ENCODE measurements around the gene TMEM45A. TPM values are rescaled to one million over a fixed set of nuclear protein-coding genes. Genes with fewer than 3 reads are reported as not detected.
A peak's percentile ranks its signal among the peaks of the same experiment; 100 is the strongest.

The TMEM45A gene
- total RNA-seq, 1 donor = 50.6 TPM

DNA sequence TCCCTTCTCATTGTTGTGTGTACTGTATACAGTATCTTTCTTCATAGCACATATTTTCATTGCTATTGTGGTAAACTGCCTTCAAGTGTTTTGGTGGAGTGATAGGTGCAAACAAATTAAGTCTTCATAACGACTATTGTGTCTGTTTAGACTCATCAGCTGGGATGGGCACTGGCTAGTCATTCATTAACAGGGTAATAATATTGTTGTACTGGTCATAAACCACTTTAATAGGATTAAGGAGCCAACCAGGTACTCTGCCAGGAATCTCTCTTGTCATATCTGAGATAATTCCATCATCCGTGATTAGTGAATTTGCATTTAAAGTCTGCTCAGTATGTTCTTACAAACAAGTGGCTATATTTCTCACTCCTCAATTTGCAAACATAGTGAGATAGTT is 10.2 kb upstream of the TMEM45A start:
- no peak for DNase-seq (ENCODE audit: low read depth)
- no peak overlapping the region for H3K4me3 ChIP-seq (ENCODE audit: low read depth, low read length)
- TF ChIP-seq, protein P1, sequence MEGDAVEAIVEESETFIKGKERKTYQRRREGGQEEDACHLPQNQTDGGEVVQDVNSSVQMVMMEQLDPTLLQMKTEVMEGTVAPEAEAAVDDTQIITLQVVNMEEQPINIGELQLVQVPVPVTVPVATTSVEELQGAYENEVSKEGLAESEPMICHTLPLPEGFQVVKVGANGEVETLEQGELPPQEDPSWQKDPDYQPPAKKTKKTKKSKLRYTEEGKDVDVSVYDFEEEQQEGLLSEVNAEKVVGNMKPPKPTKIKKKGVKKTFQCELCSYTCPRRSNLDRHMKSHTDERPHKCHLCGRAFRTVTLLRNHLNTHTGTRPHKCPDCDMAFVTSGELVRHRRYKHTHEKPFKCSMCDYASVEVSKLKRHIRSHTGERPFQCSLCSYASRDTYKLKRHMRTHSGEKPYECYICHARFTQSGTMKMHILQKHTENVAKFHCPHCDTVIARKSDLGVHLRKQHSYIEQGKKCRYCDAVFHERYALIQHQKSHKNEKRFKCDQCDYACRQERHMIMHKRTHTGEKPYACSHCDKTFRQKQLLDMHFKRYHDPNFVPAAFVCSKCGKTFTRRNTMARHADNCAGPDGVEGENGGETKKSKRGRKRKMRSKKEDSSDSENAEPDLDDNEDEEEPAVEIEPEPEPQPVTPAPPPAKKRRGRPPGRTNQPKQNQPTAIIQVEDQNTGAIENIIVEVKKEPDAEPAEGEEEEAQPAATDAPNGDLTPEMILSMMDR (IDR thresholded peaks at IDR 0.05; ENCODE audit: insufficient read depth, low read length) = no peak

DNA sequence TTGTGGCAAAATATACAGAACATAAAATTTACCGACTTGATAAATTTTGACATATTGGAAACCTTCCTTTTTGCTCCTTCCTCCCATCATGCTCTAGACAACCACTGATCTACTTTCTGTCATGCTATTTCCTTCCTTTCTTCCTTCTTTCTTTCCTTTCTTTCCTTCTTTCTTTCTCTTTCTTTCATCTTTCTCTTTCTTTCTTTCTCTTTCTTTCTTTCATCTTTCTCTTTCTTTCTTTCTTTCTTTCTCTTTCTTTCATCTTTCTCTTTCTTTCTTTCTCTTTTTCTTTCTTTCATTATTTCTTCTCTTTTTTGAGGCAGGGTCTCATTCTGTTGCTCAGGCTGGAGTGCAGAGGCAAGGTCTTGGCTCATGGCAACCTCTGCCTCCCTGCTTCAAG is 8.9 kb upstream of the TMEM45A start:
- DNase-seq (ENCODE audit: low read depth) = no peak
- TF ChIP-seq, protein P1 (IDR thresholded peaks at IDR 0.05; ENCODE audit: insufficient read depth, low read length) = no peak
- no peak overlapping the region for H3K4me3 ChIP-seq (ENCODE audit: low read depth, low read length)

DNA sequence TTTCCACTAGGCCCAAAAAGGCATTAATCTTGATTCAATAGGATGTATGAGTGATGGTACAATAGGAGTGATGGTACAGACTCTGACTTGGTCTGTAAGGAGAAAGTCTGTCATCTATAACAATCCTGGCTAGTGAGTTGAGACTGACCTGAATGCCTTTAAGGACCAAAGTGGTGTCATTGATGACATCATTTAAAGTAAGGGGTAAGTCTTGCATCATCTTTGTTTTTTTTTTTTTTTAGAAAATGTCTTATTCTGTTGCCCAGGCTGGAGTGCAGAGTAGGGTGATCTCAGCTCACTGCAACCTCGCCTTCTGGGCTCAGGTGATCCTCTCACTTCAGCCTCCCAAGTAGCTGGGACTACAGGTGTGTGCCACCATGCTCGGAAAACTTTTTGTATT is 5.6 kb upstream of the TMEM45A start:
- no peak overlapping the region for H3K4me3 ChIP-seq (ENCODE audit: low read depth, low read length)
- TF ChIP-seq, protein P1 (IDR thresholded peaks at IDR 0.05; ENCODE audit: insufficient read depth, low read length) = no peak
- DNase-seq (ENCODE audit: low read depth) = no peak

DNA sequence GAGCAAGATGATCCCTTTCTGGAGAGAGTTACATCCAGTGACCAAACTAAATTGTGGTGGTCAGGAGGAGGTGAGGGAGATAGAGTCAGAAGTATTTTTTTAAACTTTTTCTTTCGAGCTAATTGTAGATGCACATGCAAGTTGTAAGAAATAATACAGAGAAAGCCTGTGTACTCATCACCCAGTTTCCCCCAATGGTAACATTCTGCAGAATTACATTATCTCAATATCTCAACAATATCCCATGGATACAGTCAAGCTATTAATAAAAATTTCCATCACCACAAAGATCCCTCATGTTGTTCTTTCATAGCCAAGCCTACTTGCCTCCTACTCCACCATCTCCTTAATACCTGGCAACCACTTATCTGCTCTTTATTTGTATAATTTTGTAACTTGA is 3.3 kb upstream of the TMEM45A start:
- no peak overlapping the region for H3K4me3 ChIP-seq (ENCODE audit: low read depth, low read length)
- DNase-seq (ENCODE audit: low read depth) = no peak
- TF ChIP-seq, protein P1 (IDR thresholded peaks at IDR 0.05; ENCODE audit: insufficient read depth, low read length) = no peak

DNA sequence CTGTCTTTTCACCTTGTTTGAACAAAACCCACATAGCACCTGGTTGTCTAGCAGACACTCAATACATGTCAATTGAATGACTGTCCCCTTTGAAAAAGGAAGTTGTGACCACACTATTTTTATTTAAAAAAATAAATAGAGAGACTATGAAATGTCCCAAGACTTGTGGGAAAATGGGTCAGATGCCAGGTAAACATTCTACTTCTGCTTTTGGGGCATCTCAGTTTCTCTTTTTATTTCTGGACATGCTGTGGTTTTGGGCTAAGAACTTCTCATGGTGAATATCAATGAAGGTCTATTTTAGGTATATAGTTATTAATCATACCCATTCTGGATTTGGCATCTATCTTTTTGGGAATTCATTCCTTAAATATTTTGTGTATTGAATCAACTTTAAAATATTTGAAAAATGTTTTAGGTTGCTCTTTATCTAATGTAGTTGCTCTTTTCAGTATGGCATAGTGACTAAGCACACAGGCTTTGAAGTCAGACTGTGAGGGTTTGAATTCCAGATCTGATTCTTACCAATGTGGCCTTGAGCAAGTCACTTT is 4.4 kb downstream of the TMEM45A start:
- no peak overlapping the region for H3K4me3 ChIP-seq (ENCODE audit: low read depth, low read length)
- TF ChIP-seq, protein P1 (IDR thresholded peaks at IDR 0.05; ENCODE audit: insufficient read depth, low read length) = no peak
- DNase-seq (ENCODE audit: low read depth) = peak; percentile 86

DNA sequence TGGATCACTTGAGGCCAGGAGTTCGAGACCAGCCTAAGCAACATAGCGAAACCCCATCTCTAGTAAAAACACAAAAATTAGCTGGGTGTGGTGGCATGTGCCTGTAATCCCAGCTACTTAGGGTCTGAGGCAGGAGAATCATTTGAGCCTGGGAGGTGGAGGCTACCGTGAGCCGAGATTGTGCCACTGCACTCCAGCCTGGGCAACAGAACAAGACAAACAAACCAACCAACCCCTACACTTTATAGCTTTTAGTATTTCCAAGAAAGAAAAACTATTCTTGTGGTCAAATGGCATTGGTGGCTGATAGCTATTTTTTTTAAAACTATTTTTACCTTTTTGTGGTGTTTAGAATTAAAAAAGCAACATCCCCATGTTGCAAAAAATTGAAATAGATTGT is 7.2 kb downstream of the TMEM45A start:
- DNase-seq (ENCODE audit: low read depth) = no peak
- H3K4me3 ChIP-seq (ENCODE audit: low read depth, low read length) = no peak overlapping the region
- TF ChIP-seq, protein P1 (IDR thresholded peaks at IDR 0.05; ENCODE audit: insufficient read depth, low read length) = no peak

DNA sequence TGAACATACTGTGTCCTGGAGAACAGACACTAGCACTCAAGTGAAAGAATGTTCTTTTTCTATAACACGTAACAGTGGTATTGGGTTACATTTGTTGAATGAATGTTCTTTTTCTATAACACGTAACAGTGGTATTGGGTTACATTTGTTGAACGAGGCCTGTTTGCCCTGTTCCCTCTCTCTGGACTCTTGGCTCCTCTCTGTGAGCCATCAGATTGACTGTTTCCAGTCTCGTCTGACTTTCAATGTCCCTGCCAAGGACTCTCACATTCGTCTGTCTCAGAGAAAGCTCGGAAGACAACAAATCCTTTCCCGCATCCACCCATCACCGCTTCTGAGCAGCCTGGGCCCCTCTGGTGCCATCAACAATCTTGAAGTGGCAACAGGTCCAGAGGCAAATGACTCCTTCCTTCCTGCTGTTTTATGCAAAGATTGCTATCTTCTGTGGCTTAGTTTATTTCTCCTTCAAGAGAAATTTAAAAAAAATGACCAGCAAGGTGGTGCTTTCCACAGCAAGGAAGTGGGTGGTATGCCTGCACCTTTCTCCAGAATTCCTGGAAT is 8.0 kb downstream of the TMEM45A start:
- TF ChIP-seq, protein P1 (IDR thresholded peaks at IDR 0.05; ENCODE audit: insufficient read depth, low read length) = no peak
- no peak for DNase-seq (ENCODE audit: low read depth)
- no peak overlapping the region for H3K4me3 ChIP-seq (ENCODE audit: low read depth, low read length)
